ENCODE data around the gene LTV1.

The LTV1 gene

DNA sequence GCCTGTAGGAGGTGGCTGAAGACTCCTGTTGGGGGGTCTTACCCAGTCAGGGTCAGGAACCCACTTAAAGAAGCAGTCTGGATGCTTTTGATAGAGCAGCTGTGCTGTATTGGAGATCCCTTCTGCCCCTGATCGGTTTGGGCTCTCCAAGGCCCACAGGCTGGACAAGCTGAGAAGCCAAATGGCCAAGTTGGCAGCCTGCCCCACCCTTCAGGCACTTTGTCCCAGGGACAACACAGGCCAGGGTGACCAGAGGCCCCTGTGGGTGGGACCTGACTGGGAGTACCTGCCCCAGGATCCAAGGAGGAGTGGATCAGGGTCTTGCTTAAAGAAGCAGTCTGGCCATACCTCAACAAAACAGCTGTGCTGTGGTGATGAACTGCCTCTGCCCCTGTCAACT lies 69.5 kb downstream of the LTV1 start:
- H2AFZ ChIP-seq (ENCODE audit: low read depth, low read length, severe bottlenecking), result no peak overlapping the region
- H4K20me1 ChIP-seq (ENCODE audit: low read depth, low read length), result no peaks in the 10 kb centered on the region
- no peaks in the 10 kb centered on the region for H3F3A ChIP-seq (ENCODE audit: insufficient read depth)
- TF ChIP-seq, protein P1, sequence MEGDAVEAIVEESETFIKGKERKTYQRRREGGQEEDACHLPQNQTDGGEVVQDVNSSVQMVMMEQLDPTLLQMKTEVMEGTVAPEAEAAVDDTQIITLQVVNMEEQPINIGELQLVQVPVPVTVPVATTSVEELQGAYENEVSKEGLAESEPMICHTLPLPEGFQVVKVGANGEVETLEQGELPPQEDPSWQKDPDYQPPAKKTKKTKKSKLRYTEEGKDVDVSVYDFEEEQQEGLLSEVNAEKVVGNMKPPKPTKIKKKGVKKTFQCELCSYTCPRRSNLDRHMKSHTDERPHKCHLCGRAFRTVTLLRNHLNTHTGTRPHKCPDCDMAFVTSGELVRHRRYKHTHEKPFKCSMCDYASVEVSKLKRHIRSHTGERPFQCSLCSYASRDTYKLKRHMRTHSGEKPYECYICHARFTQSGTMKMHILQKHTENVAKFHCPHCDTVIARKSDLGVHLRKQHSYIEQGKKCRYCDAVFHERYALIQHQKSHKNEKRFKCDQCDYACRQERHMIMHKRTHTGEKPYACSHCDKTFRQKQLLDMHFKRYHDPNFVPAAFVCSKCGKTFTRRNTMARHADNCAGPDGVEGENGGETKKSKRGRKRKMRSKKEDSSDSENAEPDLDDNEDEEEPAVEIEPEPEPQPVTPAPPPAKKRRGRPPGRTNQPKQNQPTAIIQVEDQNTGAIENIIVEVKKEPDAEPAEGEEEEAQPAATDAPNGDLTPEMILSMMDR (IDR thresholded peaks at IDR 0.05; ENCODE audit: insufficient read depth, low read length, poor library complexity, severe bottlenecking), result no peak
- no peak for TF ChIP-seq EZH2phosphoT487 (conservative IDR thresholded peaks at IDR 0.05; ENCODE audit: low read length)
- no peak overlapping the region for H3K4me3 ChIP-seq (ENCODE audit: insufficient read depth, low read length, poor library complexity, severe bottlenecking)
- no peaks in the 10 kb centered on the region for H3K27me3 ChIP-seq (ENCODE audit: low read length)
- H3K9me3 ChIP-seq (ENCODE audit: insufficient read depth, low read length), result no peaks in the 10 kb centered on the region
- no peaks in the 10 kb centered on the region for H3K9me2 ChIP-seq (replicated peaks; ENCODE audit: insufficient read depth, low read length)
- H3K4me2 ChIP-seq (ENCODE audit: low read depth, low read length, poor library complexity, severe bottlenecking), result no peak overlapping the region
- H3K9ac ChIP-seq (ENCODE audit: low read length), result no peak overlapping the region
- H3K79me2 ChIP-seq (ENCODE audit: insufficient read depth, low read length), result no peaks in the 10 kb centered on the region
- H3K36me3 ChIP-seq (ENCODE audit: low read length), result no peaks in the 10 kb centered on the region; the same call in 1 of the 2 replicates
- no peak overlapping the region for H3K27ac ChIP-seq (ENCODE audit: low read depth, low read length)

Measured in SU-DHL-6 (cell line).